Measurements from ENCODE around the gene EP300.

EP300 gene

GRCh38 chr22:41181349-41182241 is 89.2 kb downstream of the EP300 start:
- TF ChIP-seq, protein P1, sequence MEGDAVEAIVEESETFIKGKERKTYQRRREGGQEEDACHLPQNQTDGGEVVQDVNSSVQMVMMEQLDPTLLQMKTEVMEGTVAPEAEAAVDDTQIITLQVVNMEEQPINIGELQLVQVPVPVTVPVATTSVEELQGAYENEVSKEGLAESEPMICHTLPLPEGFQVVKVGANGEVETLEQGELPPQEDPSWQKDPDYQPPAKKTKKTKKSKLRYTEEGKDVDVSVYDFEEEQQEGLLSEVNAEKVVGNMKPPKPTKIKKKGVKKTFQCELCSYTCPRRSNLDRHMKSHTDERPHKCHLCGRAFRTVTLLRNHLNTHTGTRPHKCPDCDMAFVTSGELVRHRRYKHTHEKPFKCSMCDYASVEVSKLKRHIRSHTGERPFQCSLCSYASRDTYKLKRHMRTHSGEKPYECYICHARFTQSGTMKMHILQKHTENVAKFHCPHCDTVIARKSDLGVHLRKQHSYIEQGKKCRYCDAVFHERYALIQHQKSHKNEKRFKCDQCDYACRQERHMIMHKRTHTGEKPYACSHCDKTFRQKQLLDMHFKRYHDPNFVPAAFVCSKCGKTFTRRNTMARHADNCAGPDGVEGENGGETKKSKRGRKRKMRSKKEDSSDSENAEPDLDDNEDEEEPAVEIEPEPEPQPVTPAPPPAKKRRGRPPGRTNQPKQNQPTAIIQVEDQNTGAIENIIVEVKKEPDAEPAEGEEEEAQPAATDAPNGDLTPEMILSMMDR (IDR thresholded peaks at IDR 0.05), result no peak

GRCh38 chr22:41184679-41185078 is 92.3 kb downstream of the EP300 start:
- TF ChIP-seq, protein P1 (IDR thresholded peaks at IDR 0.05), result no peak

- TF ChIP-seq, protein P1 (IDR thresholded peaks at IDR 0.05), result no peak
Measured at GRCh38 chr22:41191467-41191866, 99.1 kb downstream of the EP300 start.

DNA sequence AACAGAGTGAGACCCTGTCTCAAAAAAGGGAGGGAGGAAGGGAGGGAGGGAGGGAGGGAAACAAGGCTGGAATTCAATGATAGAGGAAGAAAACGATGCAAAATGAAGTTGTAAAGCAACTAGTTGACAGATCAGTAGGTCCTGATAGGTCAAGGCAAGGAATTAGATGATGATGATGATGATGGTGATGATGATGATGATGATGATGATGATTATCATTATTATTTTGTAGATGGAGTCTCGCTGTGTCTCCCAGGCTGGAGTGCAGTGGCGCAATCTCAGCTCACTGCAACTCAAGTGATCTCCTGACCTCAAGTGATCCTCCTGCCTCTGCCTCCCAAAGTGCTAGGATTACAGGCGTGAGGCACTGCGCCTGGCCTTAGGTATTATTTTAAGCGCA is 101.4 kb downstream of the EP300 start:
- TF ChIP-seq, protein P1 (IDR thresholded peaks at IDR 0.05), result no peak

- TF ChIP-seq, protein P1 (IDR thresholded peaks at IDR 0.05), result peak; percentile 26; the same call in 1 of the 2 replicates
Measured at GRCh38 chr22:41197038-41197972, 104.9 kb downstream of the EP300 start.

- TF ChIP-seq, protein P1 (IDR thresholded peaks at IDR 0.05), result no peak
Measured at GRCh38 chr22:41198027-41198580, 105.7 kb downstream of the EP300 start.

- TF ChIP-seq, protein P1 (IDR thresholded peaks at IDR 0.05), result no peak
Measured at GRCh38 chr22:41201141-41201540, 108.7 kb downstream of the EP300 start.

Measured in LNCAP (cell line).